Activated CD8-positive, alpha-beta T cell treated with anti-CD3 and anti-CD28 coated beads for 36 hours (primary cell): ENCODE data around the gene PRAC1. TPM values are rescaled to one million over a fixed set of nuclear protein-coding genes. Genes with fewer than 3 reads are reported as not detected.

Experiments
- ATAC-seq: fragments of 200-7000 bp; cut with Tn5 transposase; one replicate; pipeline ENCODE4 v1.10.0; 2021; ENCODE audit warnings: mild to moderate bottlenecking, moderate library complexity
- CTCF ChIA-PET: fragments of 350-600 bp; sonication (Branson Sonifier 250); formaldehyde crosslinking; loops from one replicate; lab custom pipeline; 2021; ENCODE audit warnings: antibody characterized with exemption; lab: Charles Lee
- POLR2A ChIA-PET: fragments of 350-600 bp; sonication (Branson Sonifier 250); formaldehyde crosslinking; loops from one replicate; lab custom pipeline; 2021; ENCODE audit warnings: antibody characterized with exemption; lab: Charles Lee
- DNase-seq: peaks from one replicate; pipeline ENCODE4 v3.0.0-alpha.2; 2020
- H3K27ac Mint-ChIP-seq: one replicate; pipeline ENCODE4 v1.8.0; 2021; ENCODE audit warnings: mild to moderate bottlenecking, mixed read lengths
- H3K27me3 Mint-ChIP-seq: one replicate; pipeline ENCODE4 v1.8.0; 2021; ENCODE audit warnings: mixed read lengths
- H3K36me3 Mint-ChIP-seq: one replicate; pipeline ENCODE4 v1.8.0; 2021; ENCODE audit warnings: low read depth, mixed read lengths
- H3K4me1 Mint-ChIP-seq: one replicate; pipeline ENCODE4 v1.8.0; 2021; ENCODE audit warnings: low read depth, mixed read lengths
- H3K4me3 Mint-ChIP-seq: one replicate; pipeline ENCODE4 v1.8.0; 2021; ENCODE audit warnings: mild to moderate bottlenecking, moderate library complexity, mixed read lengths
- H3K9me3 Mint-ChIP-seq: one replicate; pipeline ENCODE4 v1.8.0; 2021; ENCODE audit warnings: mixed read lengths
- intact Hi-C: fragments of 100-400 bp; cut with micrococcal nuclease; formaldehyde crosslinking; loops from one replicate; pipeline ENCODE4 v1.10.0; 2022
- total RNA-seq, 2 experiments: library from RNA; stranded (reverse); gene quantifications; one replicate each; pipeline ENCODE4 v1.2.3, GENCODE V29; 2021
- TF ChIP-seq, protein P1 (sequence below): fragments of 200-600 bp; IDR thresholded peaks from one replicate; pipeline ENCODE4 v1.8.0; 2022; ENCODE audit warnings: antibody characterized with exemption, mild to moderate bottlenecking

PRAC1 gene
- total RNA-seq, 2 experiments from 2014 or later: not detected

DNA sequence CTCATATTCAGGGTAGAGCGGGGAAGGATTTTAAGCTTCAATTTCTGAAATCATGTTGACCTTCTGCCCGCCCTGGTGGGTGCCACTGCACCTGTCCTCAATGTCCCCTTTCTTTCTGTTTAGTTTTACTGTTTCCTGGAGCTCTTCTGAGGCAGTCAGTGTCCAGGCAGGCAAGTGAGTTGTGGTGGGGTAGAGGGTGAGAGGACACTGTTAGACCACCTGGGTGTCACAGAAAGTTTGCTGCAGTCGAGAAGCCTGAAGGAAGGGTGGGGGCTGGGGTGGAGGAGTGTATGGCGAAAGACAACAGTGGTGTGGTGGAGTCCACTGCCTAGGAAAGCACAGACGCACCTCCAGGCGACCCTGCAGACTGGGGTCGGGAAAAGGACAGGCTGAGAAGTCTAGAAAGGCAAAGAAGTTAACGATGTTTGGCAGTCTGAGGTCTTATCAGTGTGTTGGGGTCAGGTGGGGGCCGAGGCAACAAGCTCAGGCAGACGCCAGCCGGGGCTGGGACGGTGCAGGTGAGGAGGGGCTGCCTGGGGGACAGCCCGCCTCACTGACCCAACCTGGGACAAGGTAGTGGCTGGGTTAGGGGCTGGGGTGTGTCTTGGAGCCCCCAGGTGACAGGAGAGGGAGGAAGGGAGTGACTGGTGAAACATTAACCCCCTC, 29.5 kb upstream of the PRAC1 start:
- intact Hi-C loops: loop anchor here (5.0 kb wide), 1 partner anchor 35 kb away; no protein-coding TSS in a partner anchor
- ChIA-PET CTCF (interaction anchor here (1.0 to 3.1 kb wide), 9 partner anchors 14 to 127 kb away, joined by 3 to 32 read pairs (median 5); partner anchors contain the start of gene PRAC2), POLR2A (no interaction called here)
- TF ChIP-seq, protein P1, sequence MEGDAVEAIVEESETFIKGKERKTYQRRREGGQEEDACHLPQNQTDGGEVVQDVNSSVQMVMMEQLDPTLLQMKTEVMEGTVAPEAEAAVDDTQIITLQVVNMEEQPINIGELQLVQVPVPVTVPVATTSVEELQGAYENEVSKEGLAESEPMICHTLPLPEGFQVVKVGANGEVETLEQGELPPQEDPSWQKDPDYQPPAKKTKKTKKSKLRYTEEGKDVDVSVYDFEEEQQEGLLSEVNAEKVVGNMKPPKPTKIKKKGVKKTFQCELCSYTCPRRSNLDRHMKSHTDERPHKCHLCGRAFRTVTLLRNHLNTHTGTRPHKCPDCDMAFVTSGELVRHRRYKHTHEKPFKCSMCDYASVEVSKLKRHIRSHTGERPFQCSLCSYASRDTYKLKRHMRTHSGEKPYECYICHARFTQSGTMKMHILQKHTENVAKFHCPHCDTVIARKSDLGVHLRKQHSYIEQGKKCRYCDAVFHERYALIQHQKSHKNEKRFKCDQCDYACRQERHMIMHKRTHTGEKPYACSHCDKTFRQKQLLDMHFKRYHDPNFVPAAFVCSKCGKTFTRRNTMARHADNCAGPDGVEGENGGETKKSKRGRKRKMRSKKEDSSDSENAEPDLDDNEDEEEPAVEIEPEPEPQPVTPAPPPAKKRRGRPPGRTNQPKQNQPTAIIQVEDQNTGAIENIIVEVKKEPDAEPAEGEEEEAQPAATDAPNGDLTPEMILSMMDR: no peak
- no peak overlapping the region for H3K27ac Mint-ChIP-seq
- DNase-seq (no peak), ATAC-seq (no peak)
- no peaks in the 10 kb centered on the region for H3K36me3 Mint-ChIP-seq
- H3K4me3 Mint-ChIP-seq: no peak overlapping the region
- peaks cover 85% of the 10 kb centered on the region for H3K27me3 Mint-ChIP-seq
- H3K4me1 Mint-ChIP-seq: peaks cover 2% of the 10 kb centered on the region
- H3K9me3 Mint-ChIP-seq: no peaks in the 10 kb centered on the region

GRCh38 chr17:48751172-48751571, 28.9 kb upstream of the PRAC1 start:
- DNase-seq (no peak), ATAC-seq (no peak)
- TF ChIP-seq, protein P1: no peak
- no peaks in the 10 kb centered on the region for H3K36me3 Mint-ChIP-seq
- intact Hi-C loops: loop anchor here (5.0 kb wide), 1 partner anchor 34 kb away; no protein-coding TSS in a partner anchor
- no peak overlapping the region for H3K27ac Mint-ChIP-seq
- peaks cover 87% of the 10 kb centered on the region for H3K27me3 Mint-ChIP-seq
- peaks cover 2% of the 10 kb centered on the region for H3K4me1 Mint-ChIP-seq
- CTCF ChIA-PET: interaction anchor here (1.0 to 3.1 kb wide), 10 partner anchors 13 to 128 kb away, joined by 3 to 32 read pairs (median 5); partner anchors contain the start of gene PRAC2
- no peak overlapping the region for H3K4me3 Mint-ChIP-seq
- POLR2A ChIA-PET: interaction anchor here (0.7 kb wide), 1 partner anchor 12 kb away, joined by 3 read pairs; no protein-coding TSS in a partner anchor
- H3K9me3 Mint-ChIP-seq: no peaks in the 10 kb centered on the region

- TF ChIP-seq, protein P1: no peak
- intact Hi-C loops: loop anchor here (5.0 kb wide), 1 partner anchor 33 kb away; no protein-coding TSS in a partner anchor
- Mint-ChIP-seq H3K27me3 (peaks cover 85% of the 10 kb centered on the region), H3K9me3 (no peaks in the 10 kb centered on the region), H3K4me1 (peaks cover 2% of the 10 kb centered on the region), H3K36me3 (no peaks in the 10 kb centered on the region), H3K4me3 (no peak overlapping the region), H3K27ac (no peak overlapping the region)
- ChIA-PET CTCF (interaction anchor here (1.1 to 3.1 kb wide), 9 partner anchors 17 to 129 kb away, joined by 4 to 32 read pairs (median 6); partner anchors contain the start of gene PRAC2), POLR2A (interaction anchor here (0.7 to 0.8 kb wide), 2 partner anchors 11 to 24 kb away, joined by 3 to 5 read pairs; no protein-coding TSS in a partner anchor)
- DNase-seq (no peak), ATAC-seq (no peak)
Measured at GRCh38 chr17:48749621-48750553, 27.6 kb upstream of the PRAC1 start.

GRCh38 chr17:48748718-48749566, 26.6 kb upstream of the PRAC1 start:
- ATAC-seq (no peak), DNase-seq (no peak)
- TF ChIP-seq, protein P1: no peak
- no peaks in the 10 kb centered on the region for H3K36me3 Mint-ChIP-seq
- H3K9me3 Mint-ChIP-seq: no peaks in the 10 kb centered on the region
- intact Hi-C loops: no loop called here
- no peak overlapping the region for H3K4me3 Mint-ChIP-seq
- no peak overlapping the region for H3K27ac Mint-ChIP-seq
- CTCF ChIA-PET: interaction anchor here (1.3 to 2.5 kb wide), 5 partner anchors 11 to 130 kb away, joined by 3 to 8 read pairs (median 4); no protein-coding TSS in a partner anchor
- peaks cover 83% of the 10 kb centered on the region for H3K27me3 Mint-ChIP-seq
- H3K4me1 Mint-ChIP-seq: peaks cover 2% of the 10 kb centered on the region
- POLR2A ChIA-PET: interaction anchor here (0.8 to 1.1 kb wide), 2 partner anchors 23 kb away, joined by 3 to 5 read pairs; no protein-coding TSS in a partner anchor
